Transverse colon (tissue), 4 donors: ENCODE data around the gene NBAS. TPM values are rescaled to one million over a fixed set of nuclear protein-coding genes. Genes with fewer than 3 reads are reported as not detected.

ENCODE experiments used
- DNase-seq: peaks from one replicate; pipeline ENCODE4 v3.0.0-alpha.2; 2019
- H3K27ac ChIP-seq, 4 donors: fragments of 200-600 bp; sonication (generic); 2 replicates each; pipeline ENCODE4 v1.5.1; 2016 to 2018; ENCODE audit warnings: inconsistent platforms in 4 of 4
- H3K27me3 ChIP-seq: fragments of 200-600 bp; sonication (generic); 2 replicates; pipeline ENCODE4 v1.5.1; 2017; ENCODE audit warnings: inconsistent platforms
- H3K36me3 ChIP-seq, 4 donors: fragments of 200-600 bp; sonication (generic); 2 replicates each; pipeline ENCODE4 v1.5.1; 2017 to 2019; ENCODE audit warnings: inconsistent platforms in 4 of 4
- H3K4me1 ChIP-seq, 4 donors: fragments of 200-600 bp; sonication (generic); 2 replicates each; pipeline ENCODE4 v1.5.1; 2017 to 2020; ENCODE audit warnings: inconsistent platforms in 4 of 4
- H3K4me3 ChIP-seq, 4 donors: fragments of 200-600 bp; sonication (generic); 1 replicate in 1 of 4; 2 replicates in 3 of 4; pipeline versions ENCODE4 v1.5.1 to v1.6.1; 2017 to 2019; ENCODE audit warnings: inconsistent platforms in 4 of 4
- H3K9me3 ChIP-seq, 2 donors: fragments of 200-600 bp; sonication (generic); 2 replicates each; pipeline ENCODE4 v1.5.1; 2017 to 2019; ENCODE audit warnings: inconsistent platforms in 2 of 2
- CTCF ChIP-seq, 5 experiments: fragments of 200-600 bp in 3 of 5; fragments of 450-650 bp in 2 of 5; sonication (generic) in 3 of 5; IDR thresholded peaks; 1 replicate in 2 of 5; 2 replicates in 3 of 5; pipeline ENCODE4 v1.5.1; 2016 to 2017; ENCODE audit warnings: antibody characterized with exemption in 5 of 5, inconsistent platforms in 3 of 5, mild to moderate bottlenecking in 2 of 5, moderate library complexity in 1 of 5
- EP300 ChIP-seq: sonication (generic); formaldehyde crosslinking; IDR thresholded peaks from one replicate; pipeline ENCODE4 v1.6.1; 2017; ENCODE audit warnings: antibody characterized with exemption, low read depth
- POLR2A ChIP-seq: fragments of 450-650 bp; IDR thresholded peaks from one replicate; pipeline ENCODE4 v1.6.1; 2016; ENCODE audit warnings: antibody characterized with exemption, mild to moderate bottlenecking, moderate library complexity
- POLR2AphosphoS5 ChIP-seq, 3 donors: sonication (generic); formaldehyde crosslinking; IDR thresholded peaks; one replicate each; pipeline ENCODE4 v1.6.1; 2016; ENCODE audit warnings: antibody characterized with exemption in 3 of 3
- WGBS, 2 donors: methylation state at CpG; one replicate each; pipeline ENCODE4 v1.1.5; 2018; ENCODE audit warnings: low coverage in 1 of 2; 5-methylcytosine and 5-hydroxymethylcytosine counted together
- in situ Hi-C, 4 donors: fragments of 200-750 bp; cut with MboI; loops; one replicate each; pipeline versions ENCODE4 v1.15.0 to v1.15.1; 2017; ENCODE audit warnings: low sequenced_read_pairs in 3 of 4, low pct_ligation_motif_present in 1 of 4, low pct_unique_long_range_greater_than_20kb in 1 of 4
- intact Hi-C: fragments of 100-400 bp; cut with DNase I; formaldehyde crosslinking; loops from one replicate; pipeline ENCODE4 v1.15.1; 2023; ENCODE audit warnings: low total_unique reads
- total RNA-seq, 4 donors: library from RNA; depleted of rRNA; stranded (reverse); fragments of >200 nt; gene quantifications; one replicate each; pipeline ENCODE4 v1.1.0, GENCODE V29; 2016

Gene NBAS
- total RNA-seq, 4 donors from 2014 or later = 30.6 to 43.2 (median 34.5) TPM

GRCh38 chr2:15160201-15160991 is 400.7 kb downstream of the NBAS start:
- no peak for DNase-seq
- 69% methylated on average over 9 of the region's 9 CpGs; no CpG with 5 or more reads in 1 of the 2 donors for WGBS, 2 donors
- no peak overlapping the region for H3K4me3 ChIP-seq
- no peaks in the 10 kb centered on the region for H3K27me3 ChIP-seq
- intact Hi-C loops = no loop called here
- H3K36me3 ChIP-seq = no peaks in the 10 kb centered on the region
- H3K27ac ChIP-seq = no peak overlapping the region
- no peak for TF ChIP-seq EP300
- TF ChIP-seq POLR2A = no peak
- TF ChIP-seq POLR2AphosphoS5 (IDR thresholded peaks at IDR 0.05) = no peak
- no peak for TF ChIP-seq CTCF (IDR thresholded peaks at IDR 0.05)
- in situ Hi-C loops = no loop called here
- no peaks in the 10 kb centered on the region for H3K9me3 ChIP-seq
- H3K4me1 ChIP-seq = no peaks in the 10 kb centered on the region

- 10 to 39% methylated on average over 2 to 3 of the region's 3 CpGs for WGBS, 2 donors
- intact Hi-C loops = loop anchor here (1.0 kb wide), 1 partner anchor 24 kb away; no protein-coding TSS in a partner anchor
- DNase-seq = no peak
Observed at GRCh38 chr2:15159751-15160177, 401.4 kb downstream of the NBAS start.

GRCh38 chr2:15159206-15159605 is 401.9 kb downstream of the NBAS start:
- H3K9me3 ChIP-seq = no peaks in the 10 kb centered on the region
- intact Hi-C loops (loop anchor here (1.0 kb wide), 1 partner anchor 24 kb away; no protein-coding TSS in a partner anchor), in situ Hi-C loops (no loop called here)
- H3K27ac ChIP-seq = no peak overlapping the region
- no peaks in the 10 kb centered on the region for H3K36me3 ChIP-seq
- no peak for DNase-seq
- H3K4me1 ChIP-seq = no peaks in the 10 kb centered on the region
- WGBS, 2 donors = 73% methylated on average over 5 of the region's 5 CpGs; no CpG with 5 or more reads in 1 of the 2 donors
- TF ChIP-seq EP300 (no peak), CTCF (IDR thresholded peaks at IDR 0.05) (no peak), POLR2AphosphoS5 (IDR thresholded peaks at IDR 0.05) (no peak), POLR2A (no peak)
- no peak overlapping the region for H3K4me3 ChIP-seq
- no peaks in the 10 kb centered on the region for H3K27me3 ChIP-seq

More at GRCh38 chr2:15159751-15160177, 401.4 kb downstream of the NBAS start:
- in situ Hi-C loops = no loop called here
- no peaks in the 10 kb centered on the region for H3K27me3 ChIP-seq
- H3K4me1 ChIP-seq = no peaks in the 10 kb centered on the region
- H3K4me3 ChIP-seq = no peak overlapping the region
- TF ChIP-seq CTCF (IDR thresholded peaks at IDR 0.05) = peak in 4 of 5 experiments; percentile 28 to 44 (median 40)
- no peak for TF ChIP-seq EP300
- H3K36me3 ChIP-seq = no peaks in the 10 kb centered on the region
- no peaks in the 10 kb centered on the region for H3K9me3 ChIP-seq
- H3K27ac ChIP-seq = no peak overlapping the region

GRCh38 chr2:15158532-15158931 is 402.6 kb downstream of the NBAS start:
- H3K4me3 ChIP-seq = no peak overlapping the region
- DNase-seq = no peak
- H3K4me1 ChIP-seq = no peaks in the 10 kb centered on the region
- H3K36me3 ChIP-seq = no peaks in the 10 kb centered on the region
- intact Hi-C loops = no loop called here
- H3K27me3 ChIP-seq = no peaks in the 10 kb centered on the region
- no peaks in the 10 kb centered on the region for H3K9me3 ChIP-seq
- TF ChIP-seq CTCF (IDR thresholded peaks at IDR 0.05) (no peak), EP300 (no peak), POLR2AphosphoS5 (IDR thresholded peaks at IDR 0.05) (no peak), POLR2A (no peak)
- H3K27ac ChIP-seq = no peak overlapping the region
- in situ Hi-C loops = no loop called here
- 88% methylated on average over 5 of the region's 5 CpGs; no CpG with 5 or more reads in 1 of the 2 donors for WGBS, 2 donors
